Activated CD8-positive, alpha-beta T cell treated with anti-CD3 and anti-CD28 coated beads for 36 hours (primary cell): ENCODE data around the gene CENPP. TPM values are rescaled to one million over a fixed set of nuclear protein-coding genes. Genes with fewer than 3 reads are reported as not detected.

ENCODE experiments used
- ATAC-seq: fragments of 200-7000 bp; cut with Tn5 transposase; one replicate; pipeline ENCODE4 v1.10.0; 2021; ENCODE audit warnings: mild to moderate bottlenecking, moderate library complexity
- CTCF ChIA-PET: fragments of 350-600 bp; sonication (Branson Sonifier 250); formaldehyde crosslinking; loops from one replicate; lab custom pipeline; 2021; ENCODE audit warnings: antibody characterized with exemption; lab: Charles Lee
- POLR2A ChIA-PET: fragments of 350-600 bp; sonication (Branson Sonifier 250); formaldehyde crosslinking; loops from one replicate; lab custom pipeline; 2021; ENCODE audit warnings: antibody characterized with exemption; lab: Charles Lee
- DNase-seq: peaks from one replicate; pipeline ENCODE4 v3.0.0-alpha.2; 2020
- H3K27ac Mint-ChIP-seq: one replicate; pipeline ENCODE4 v1.8.0; 2021; ENCODE audit warnings: mild to moderate bottlenecking, mixed read lengths
- H3K27me3 Mint-ChIP-seq: one replicate; pipeline ENCODE4 v1.8.0; 2021; ENCODE audit warnings: mixed read lengths
- H3K36me3 Mint-ChIP-seq: one replicate; pipeline ENCODE4 v1.8.0; 2021; ENCODE audit warnings: low read depth, mixed read lengths
- H3K4me1 Mint-ChIP-seq: one replicate; pipeline ENCODE4 v1.8.0; 2021; ENCODE audit warnings: low read depth, mixed read lengths
- H3K4me3 Mint-ChIP-seq: one replicate; pipeline ENCODE4 v1.8.0; 2021; ENCODE audit warnings: mild to moderate bottlenecking, moderate library complexity, mixed read lengths
- H3K9me3 Mint-ChIP-seq: one replicate; pipeline ENCODE4 v1.8.0; 2021; ENCODE audit warnings: mixed read lengths
- intact Hi-C: fragments of 100-400 bp; cut with micrococcal nuclease; formaldehyde crosslinking; loops from one replicate; pipeline ENCODE4 v1.10.0; 2022
- total RNA-seq, 2 experiments: library from RNA; stranded (reverse); gene quantifications; one replicate each; pipeline ENCODE4 v1.2.3, GENCODE V29; 2021
- TF ChIP-seq, protein P1 (sequence below): fragments of 200-600 bp; IDR thresholded peaks from one replicate; pipeline ENCODE4 v1.8.0; 2022; ENCODE audit warnings: antibody characterized with exemption, mild to moderate bottlenecking

CENPP gene
- total RNA-seq, 2 experiments from 2014 or later, result 22.5 to 28.7 TPM

DNA sequence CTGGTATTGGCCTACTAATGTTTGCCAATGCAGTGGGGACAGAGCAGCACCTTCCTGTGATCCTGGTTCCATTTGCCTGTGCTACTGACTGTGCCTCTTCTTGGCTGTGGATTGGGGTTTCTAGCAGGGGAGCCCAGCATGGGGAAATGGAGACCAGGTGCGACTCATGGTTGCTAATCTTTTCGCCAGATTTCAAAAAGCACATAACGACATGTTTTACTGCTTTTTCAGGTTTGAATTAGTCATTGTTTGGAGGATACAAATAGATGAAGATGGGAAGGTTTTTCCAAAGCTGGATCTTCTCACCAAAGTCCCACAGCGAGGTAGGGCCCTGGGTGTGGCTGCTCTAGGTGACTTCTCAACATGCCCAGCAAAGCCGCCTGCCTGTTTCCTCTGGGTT lies 286.5 kb downstream of the CENPP start:
- H3K9me3 Mint-ChIP-seq, result no peaks in the 10 kb centered on the region
- TF ChIP-seq, protein P1, sequence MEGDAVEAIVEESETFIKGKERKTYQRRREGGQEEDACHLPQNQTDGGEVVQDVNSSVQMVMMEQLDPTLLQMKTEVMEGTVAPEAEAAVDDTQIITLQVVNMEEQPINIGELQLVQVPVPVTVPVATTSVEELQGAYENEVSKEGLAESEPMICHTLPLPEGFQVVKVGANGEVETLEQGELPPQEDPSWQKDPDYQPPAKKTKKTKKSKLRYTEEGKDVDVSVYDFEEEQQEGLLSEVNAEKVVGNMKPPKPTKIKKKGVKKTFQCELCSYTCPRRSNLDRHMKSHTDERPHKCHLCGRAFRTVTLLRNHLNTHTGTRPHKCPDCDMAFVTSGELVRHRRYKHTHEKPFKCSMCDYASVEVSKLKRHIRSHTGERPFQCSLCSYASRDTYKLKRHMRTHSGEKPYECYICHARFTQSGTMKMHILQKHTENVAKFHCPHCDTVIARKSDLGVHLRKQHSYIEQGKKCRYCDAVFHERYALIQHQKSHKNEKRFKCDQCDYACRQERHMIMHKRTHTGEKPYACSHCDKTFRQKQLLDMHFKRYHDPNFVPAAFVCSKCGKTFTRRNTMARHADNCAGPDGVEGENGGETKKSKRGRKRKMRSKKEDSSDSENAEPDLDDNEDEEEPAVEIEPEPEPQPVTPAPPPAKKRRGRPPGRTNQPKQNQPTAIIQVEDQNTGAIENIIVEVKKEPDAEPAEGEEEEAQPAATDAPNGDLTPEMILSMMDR, result no peak

DNA sequence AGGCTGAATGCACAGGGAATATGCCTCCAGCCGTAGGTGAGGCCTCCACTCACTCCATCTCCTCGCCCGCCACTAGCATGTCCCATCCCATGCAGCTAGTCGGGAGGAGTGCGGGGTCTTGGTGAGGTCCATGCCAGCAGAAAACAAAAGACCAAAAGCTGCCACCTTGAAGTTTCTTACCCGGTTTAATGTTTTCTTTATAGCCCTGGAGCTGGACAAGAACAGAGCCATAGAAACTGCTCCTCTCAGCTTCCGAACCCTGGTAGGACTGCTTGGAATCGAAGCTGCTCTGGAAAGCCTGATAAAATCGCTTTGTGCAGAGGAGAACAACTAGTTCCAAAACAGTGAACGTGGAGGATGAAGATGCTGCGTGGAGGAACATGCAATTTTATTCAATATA lies 287.1 kb downstream of the CENPP start:
- POLR2A ChIA-PET, result interaction anchor here (1.2 kb wide), 1 partner anchor 270 kb away, joined by 3 read pairs; no protein-coding TSS in a partner anchor
- Mint-ChIP-seq H3K27ac (no peak overlapping the region), H3K27me3 (no peaks in the 10 kb centered on the region), H3K36me3 (peaks cover 21% of the 10 kb centered on the region), H3K9me3 (no peaks in the 10 kb centered on the region), H3K4me3 (no peak overlapping the region), H3K4me1 (no peaks in the 10 kb centered on the region)
- intact Hi-C loops, result no loop called here
- CTCF ChIA-PET, result no interaction called here
- TF ChIP-seq, protein P1, result no peak
- DNase-seq (no peak), ATAC-seq (no peak)

More for the DNA sequence above, 286.5 kb downstream of the CENPP start:
- peaks cover 21% of the 10 kb centered on the region for H3K36me3 Mint-ChIP-seq
- H3K27ac Mint-ChIP-seq, result peak overlapping the region; percentile 1
- H3K4me3 Mint-ChIP-seq, result no peak overlapping the region
- DNase-seq, result no peak
- CTCF ChIA-PET, result no interaction called here
- ATAC-seq, result no peak
- intact Hi-C loops, result no loop called here
- H3K4me1 Mint-ChIP-seq, result no peaks in the 10 kb centered on the region
- POLR2A ChIA-PET, result interaction anchor here (1.2 kb wide), 1 partner anchor 269 kb away, joined by 3 read pairs; no protein-coding TSS in a partner anchor
- no peaks in the 10 kb centered on the region for H3K27me3 Mint-ChIP-seq

DNA sequence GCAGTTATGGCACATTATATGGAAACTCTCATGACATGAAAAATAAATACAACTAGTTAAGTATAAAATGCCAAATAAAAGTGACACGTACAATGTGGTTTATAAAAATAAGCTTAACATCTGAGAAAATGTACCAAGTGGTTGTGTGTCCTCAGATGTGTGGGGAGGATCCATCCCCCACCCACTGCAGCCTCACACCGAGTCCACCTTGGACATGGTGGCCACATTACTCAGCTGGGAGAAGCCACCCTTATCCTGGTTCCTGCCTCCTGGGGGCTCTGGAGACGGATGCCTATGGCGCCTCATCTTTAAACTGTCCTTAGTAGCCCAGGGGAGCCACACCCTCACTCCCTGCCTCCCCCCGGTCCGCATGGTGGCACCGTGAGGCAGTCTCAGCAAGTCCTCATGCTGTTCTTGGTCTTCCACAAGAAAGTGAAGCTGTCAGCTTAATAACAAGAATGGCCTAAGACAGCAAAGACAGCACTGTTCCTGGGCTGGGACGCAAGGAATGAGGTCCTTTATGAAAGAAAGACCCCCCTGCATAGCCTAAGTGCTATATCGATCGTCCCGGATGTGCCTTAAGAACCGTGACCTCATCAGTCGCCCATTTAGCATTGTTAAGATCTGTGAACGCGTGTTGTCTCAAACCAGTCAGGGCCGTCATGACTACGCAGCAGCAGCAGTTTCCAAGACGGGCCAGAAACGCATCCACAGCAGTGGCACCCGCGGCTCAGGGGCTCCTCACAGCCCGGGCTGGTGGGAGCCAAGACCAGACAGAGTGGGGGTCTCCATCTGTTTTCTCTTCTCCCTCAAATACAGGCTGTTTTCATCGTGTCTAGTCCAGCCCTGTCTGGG lies 287.7 kb downstream of the CENPP start:
- Mint-ChIP-seq H3K4me1 (no peaks in the 10 kb centered on the region), H3K4me3 (no peak overlapping the region), H3K9me3 (no peaks in the 10 kb centered on the region), H3K27me3 (no peaks in the 10 kb centered on the region), H3K36me3 (peaks cover 21% of the 10 kb centered on the region), H3K27ac (no peak overlapping the region)
- CTCF ChIA-PET, result no interaction called here
- TF ChIP-seq, protein P1, result no peak
- intact Hi-C loops, result no loop called here
- POLR2A ChIA-PET, result interaction anchor here (1.2 kb wide), 1 partner anchor 271 kb away, joined by 3 read pairs; no protein-coding TSS in a partner anchor
- ATAC-seq (no peak), DNase-seq (no peak)

DNA sequence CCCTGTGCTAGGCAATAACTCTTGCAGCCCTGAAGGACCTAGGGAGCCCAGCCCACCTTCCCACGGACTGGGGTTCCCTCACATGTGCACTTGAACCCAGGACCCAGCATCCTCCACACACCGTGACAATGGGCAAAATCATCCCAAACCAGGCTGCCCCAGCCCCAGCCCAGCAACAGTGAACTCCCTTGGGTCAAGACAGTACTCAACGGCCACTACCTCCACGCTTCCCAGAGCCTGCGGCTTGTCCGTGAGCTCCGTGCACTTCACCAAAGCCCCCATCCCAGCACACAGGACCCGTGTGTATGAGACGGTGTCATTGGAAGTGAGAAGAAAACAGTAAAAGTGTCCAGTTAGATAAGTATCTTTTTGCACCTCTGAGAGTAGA lies 288.4 kb downstream of the CENPP start:
- CTCF ChIA-PET, result no interaction called here
- Mint-ChIP-seq H3K36me3 (peaks cover 27% of the 10 kb centered on the region), H3K4me3 (no peak overlapping the region), H3K27ac (no peak overlapping the region), H3K27me3 (no peaks in the 10 kb centered on the region), H3K9me3 (no peaks in the 10 kb centered on the region), H3K4me1 (no peaks in the 10 kb centered on the region)
- TF ChIP-seq, protein P1, result no peak
- POLR2A ChIA-PET, result interaction anchor here (0.8 kb wide), 1 partner anchor 284 kb away, joined by 3 read pairs; no protein-coding TSS in a partner anchor
- ATAC-seq, result no peak
- DNase-seq, result no peak
- intact Hi-C loops, result no loop called here
